Measurements from ENCODE around the gene ZNF641.
A peak's percentile ranks its signal among the peaks of the same experiment; 100 is the strongest.
"Not testable (repeated sequence)": the region's sequence is repeated elsewhere in the genome, so short reads cannot be mapped to it uniquely, and the experiment has no call there.

ZNF641 gene

GRCh38 chr12:48333680-48334079 lies 17.0 kb downstream of the ZNF641 start:
- DNase-seq: not testable (repeated sequence)

GRCh38 chr12:48331399-48331798 lies 19.3 kb downstream of the ZNF641 start:
- DNase-seq: no peak

- no peak for DNase-seq
Measured at GRCh38 chr12:48329199-48329939, 21.4 kb downstream of the ZNF641 start.

- DNase-seq: no peak
Measured at GRCh38 chr12:48316491-48316890, 34.2 kb downstream of the ZNF641 start.

- no peak for DNase-seq
Measured at GRCh38 chr12:48311313-48311712, 39.4 kb downstream of the ZNF641 start.

GRCh38 chr12:48307269-48307668 lies 43.5 kb downstream of the ZNF641 start:
- DNase-seq: no peak

- no peak for DNase-seq
Measured at GRCh38 chr12:48305190-48305589, 45.5 kb downstream of the ZNF641 start.

- no peak for DNase-seq
Measured at GRCh38 chr12:48302161-48302911, 48.4 kb downstream of the ZNF641 start.

- no peak for DNase-seq
Measured at GRCh38 chr12:48300774-48301173, 49.9 kb downstream of the ZNF641 start.

- DNase-seq: peak; percentile 12
Measured at GRCh38 chr12:48296586-48297282, 54.0 kb downstream of the ZNF641 start.

- no peak for DNase-seq
Measured at GRCh38 chr12:48292040-48292439, 58.7 kb downstream of the ZNF641 start.

GRCh38 chr12:48291511-48291910 lies 59.2 kb downstream of the ZNF641 start:
- no peak for DNase-seq

GRCh38 chr12:48288387-48289268 lies 62.1 kb downstream of the ZNF641 start:
- DNase-seq: no peak

Measured in activated T-cell treated with anti-CD3 and anti-CD28 coated beads for 4 hours (primary cell).